HepG2 (cell line): ENCODE measurements around the gene TIMM13. TPM values are rescaled to one million over a fixed set of nuclear protein-coding genes. Genes with fewer than 3 reads are reported as not detected.

Experiments
- ARID4A ChIP-seq: sonication (generic); formaldehyde crosslinking; IDR thresholded peaks from 2 replicates; pipeline ENCODE4 v1.5.0; 2020; ENCODE audit warnings: mild to moderate bottlenecking, missing genetic modification reagents, borderline replicate concordance
- BRD4 ChIP-seq: sonication (generic); formaldehyde crosslinking; IDR thresholded peaks from 2 replicates; pipeline ENCODE4 v1.4.0; 2020; ENCODE audit warnings: missing genetic modification reagents
- DBP ChIP-seq: sonication (generic); formaldehyde crosslinking; IDR thresholded peaks from 2 replicates; pipeline ENCODE4 v1.4.0; 2020; ENCODE audit warnings: missing genetic modification reagents; ENCODE audit errors: not compliant biosample characterization
- HMGXB3 ChIP-seq: sonication (generic); formaldehyde crosslinking; IDR thresholded peaks from 2 replicates; pipeline ENCODE4 v1.4.0; 2020; ENCODE audit warnings: missing genetic modification reagents, borderline replicate concordance
- KMT2A ChIP-seq: sonication (generic); formaldehyde crosslinking; IDR thresholded peaks from 2 replicates; pipeline ENCODE4 v1.4.0; 2020; ENCODE audit warnings: missing genetic modification reagents
- PRDM4 ChIP-seq: sonication (generic); formaldehyde crosslinking; IDR thresholded peaks from 2 replicates; pipeline ENCODE4 v1.9.0; 2021; ENCODE audit warnings: missing genetic modification reagents, borderline replicate concordance
- REST ChIP-seq, 2 experiments: IDR thresholded peaks; 2 replicates each; pipeline ENCODE4 v1.6.1; 2011 to 2012; ENCODE audit warnings: low read length in 2 of 2, borderline replicate concordance in 1 of 2, low read depth in 1 of 2, mild to moderate bottlenecking in 1 of 2, moderate library complexity in 1 of 2
- SALL1 ChIP-seq: sonication (generic); formaldehyde crosslinking; IDR thresholded peaks from 2 replicates; pipeline ENCODE4 v1.8.0; 2022; ENCODE audit warnings: mild to moderate bottlenecking, missing genetic modification reagents
- SYNCRIP ChIP-seq: fragments of 200-400 bp; formaldehyde crosslinking; IDR thresholded peaks from 2 replicates; pipeline ENCODE4 v1.6.1; 2018; ENCODE audit warnings: mild to moderate bottlenecking, low read depth, low read length; ENCODE audit not compliant: insufficient read depth
- THYN1 ChIP-seq: sonication (generic); formaldehyde crosslinking; IDR thresholded peaks from 2 replicates; pipeline ENCODE4 v1.8.1; 2023; ENCODE audit warnings: low read depth, mild to moderate bottlenecking, moderate library complexity, missing genetic modification reagents, borderline replicate concordance
- polyA plus RNA-seq, 8 experiments: library from polyadenylated mRNA; depleted of rRNA in 3 of 8; stranded (reverse) in 7 of 8; unstranded in 1 of 8; fragments of >200 nt; fragmentation: Illumina TruSeq in 4 of 8; extraction: Trizol in 4 of 8; gene quantifications; 2 replicates each; pipeline versions ENCODE4 v1.2.1 to v1.2.3, GENCODE V29; 2011 to 2016; ENCODE audit warnings: low read depth in 4 of 8, missing spikeins in 1 of 8, mixed read lengths in 1 of 8; ENCODE audit not compliant: insufficient read depth in 1 of 8
- total RNA-seq, 5 experiments: library from RNA; depleted of rRNA; stranded (reverse); fragments of >200 nt; fragmentation: Illumina TruSeq; extraction: Trizol; gene quantifications; 2 replicates each; pipeline ENCODE4 v1.2.3, GENCODE V29; 2016; ENCODE audit warnings: low read depth in 1 of 5

TIMM13 gene
- total and polyA plus RNA-seq, 2 of the 13 experiments (the other 11 are each of a cell fraction or from before 2014, with no cell fraction given) = 48.4 to 108 TPM

GRCh38 chr19:2416321-2417097 lies 10.9 kb downstream of the TIMM13 start (continued):
- no peak for TF ChIP-seq HMGXB3
- TF ChIP-seq BRD4 (CRISPR knock-in tag) = peak; percentile 52; the same call in 1 of the 2 replicates
- TF ChIP-seq SYNCRIP = no peak
- no peak for TF ChIP-seq KMT2A (CRISPR knock-in tag)
- no peak for TF ChIP-seq DBP (CRISPR knock-in tag)
- TF ChIP-seq SALL1 (CRISPR knock-in tag) = peak; percentile 88
- TF ChIP-seq ARID4A (CRISPR knock-in tag) = peak; percentile 67; the same call in 1 of the 2 replicates
- TF ChIP-seq THYN1 (CRISPR knock-in tag) = no peak
- no peak for TF ChIP-seq PRDM4
- TF ChIP-seq REST (IDR thresholded peaks at IDR 0.05; ENCODE audit: borderline replicate concordance in 1 of 2, low read depth in 1 of 2, low read length in 2 of 2) = 0 out of 4 replicates have a peak, but pooled peaks of 1 of the 2 experiments have one; percentile 1
